ENCODE data around the gene GPR45. TPM values are rescaled to one million over a fixed set of nuclear protein-coding genes. Genes with fewer than 3 reads are reported as not detected.

The GPR45 gene
- total RNA-seq, 1 donor from 2014 or later, result not detected

DNA sequence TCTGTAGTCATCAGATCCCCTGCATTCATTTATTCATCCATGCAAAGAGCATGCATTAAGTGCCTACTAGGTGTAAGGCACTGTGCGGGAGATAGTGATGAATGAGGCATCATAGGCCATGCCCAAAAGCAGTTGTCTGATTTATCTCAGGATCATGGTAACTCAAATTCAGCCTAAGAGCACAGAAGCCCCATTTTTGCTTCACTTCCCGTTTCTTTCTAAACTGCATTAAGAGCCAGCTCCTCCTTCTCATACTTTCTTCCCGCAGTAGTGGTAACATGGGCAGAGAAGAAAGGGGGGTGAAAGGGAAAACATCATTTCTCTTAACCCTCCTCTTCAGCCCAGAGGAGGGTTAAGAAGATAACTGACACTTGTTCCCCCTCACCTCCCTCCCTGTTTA is 2.9 kb downstream of the GPR45 start:
- Mint-ChIP-seq H3K36me3 (ENCODE audit: low read depth, unreplicated experiment) (peaks cover 3% of the 10 kb centered on the region), H3K27ac (ENCODE audit: unreplicated experiment) (no peak overlapping the region), H3K4me3 (ENCODE audit: unreplicated experiment) (no peak overlapping the region), H3K27me3 (ENCODE audit: low read depth, unreplicated experiment) (peaks cover 2% of the 10 kb centered on the region), H3K4me1 (ENCODE audit: low read depth, unreplicated experiment) (peaks cover 12% of the 10 kb centered on the region), H3K9me3 (ENCODE audit: unreplicated experiment) (peaks cover 6% of the 10 kb centered on the region)
- Histone ChIP-seq H3K27me3 (ENCODE audit: insufficient read depth, low read length) (no peaks in the 10 kb centered on the region), H3K27ac (ENCODE audit: low read depth, low read length) (no peak overlapping the region), H3K4me3 (ENCODE audit: insufficient read depth, low read depth, low read length) (no peak overlapping the region), H3K36me3 (ENCODE audit: insufficient read depth, low read length) (no peaks in the 10 kb centered on the region), H3K4me1 (ENCODE audit: insufficient read depth, low read length) (peaks cover 7% of the 10 kb centered on the region), H2AFZ (ENCODE audit: low read depth, low read length) (no peak overlapping the region), H3K9me3 (ENCODE audit: insufficient read depth, low read depth, low read length) (no peaks in the 10 kb centered on the region), H4K20me1 (ENCODE audit: insufficient read depth, low read length) (no peaks in the 10 kb centered on the region), H3K4me2 (ENCODE audit: low read length) (no peak overlapping the region), H3K9ac (ENCODE audit: low read length) (no peak overlapping the region), H3K79me2 (ENCODE audit: insufficient read depth, low read length) (no peaks in the 10 kb centered on the region)
- TF ChIP-seq CTCF (IDR thresholded peaks at IDR 0.05; ENCODE audit: insufficient read depth, low read depth, low read length) (no peak), EZH2 (IDR thresholded peaks at IDR 0.05; ENCODE audit: insufficient read depth, low read length) (no peak)
- FAIRE-seq (no peak), DNase-seq (ENCODE audit: low read depth) (no peak)

- peaks cover 18% of the 10 kb centered on the region for H3K4me1 Mint-ChIP-seq (ENCODE audit: low read depth, unreplicated experiment)
- no peaks in the 10 kb centered on the region for H3K79me2 ChIP-seq (ENCODE audit: insufficient read depth, low read length)
Measured at GRCh38 chr2:105248316-105249070, 7.0 kb downstream of the GPR45 start.

More at GRCh38 chr2:105248316-105249070, 7.0 kb downstream of the GPR45 start:
- Histone ChIP-seq H2AFZ (ENCODE audit: low read depth, low read length) (no peak overlapping the region), H4K20me1 (ENCODE audit: insufficient read depth, low read length) (no peaks in the 10 kb centered on the region), H3K4me2 (ENCODE audit: low read length) (no peak overlapping the region), H3K36me3 (ENCODE audit: insufficient read depth, low read length) (no peaks in the 10 kb centered on the region), H3K27me3 (ENCODE audit: insufficient read depth, low read length) (no peaks in the 10 kb centered on the region), H3K27ac (ENCODE audit: low read depth, low read length) (no peak overlapping the region), H3K9ac (ENCODE audit: low read length) (no peak overlapping the region), H3K4me3 (ENCODE audit: insufficient read depth, low read depth, low read length) (no peak overlapping the region), H3K4me1 (ENCODE audit: insufficient read depth, low read length) (no peaks in the 10 kb centered on the region), H3K9me3 (ENCODE audit: insufficient read depth, low read depth, low read length) (no peaks in the 10 kb centered on the region)
- Mint-ChIP-seq H3K27ac (ENCODE audit: unreplicated experiment) (no peak overlapping the region), H3K27me3 (ENCODE audit: low read depth, unreplicated experiment) (peaks cover 2% of the 10 kb centered on the region), H3K9me3 (ENCODE audit: unreplicated experiment) (peaks cover 12% of the 10 kb centered on the region), H3K36me3 (ENCODE audit: low read depth, unreplicated experiment) (peaks cover 3% of the 10 kb centered on the region), H3K4me3 (ENCODE audit: unreplicated experiment) (no peak overlapping the region)
- no peak for TF ChIP-seq EZH2 (IDR thresholded peaks at IDR 0.05; ENCODE audit: insufficient read depth, low read length)
- TF ChIP-seq CTCF (IDR thresholded peaks at IDR 0.05; ENCODE audit: insufficient read depth, low read depth, low read length), result no peak
- FAIRE-seq (no peak), DNase-seq (ENCODE audit: low read depth) (no peak)
